ENCODE data around the gene TSBP1. TPM values are rescaled to one million over a fixed set of nuclear protein-coding genes. Genes with fewer than 3 reads are reported as not detected.

Gene TSBP1, protein sequence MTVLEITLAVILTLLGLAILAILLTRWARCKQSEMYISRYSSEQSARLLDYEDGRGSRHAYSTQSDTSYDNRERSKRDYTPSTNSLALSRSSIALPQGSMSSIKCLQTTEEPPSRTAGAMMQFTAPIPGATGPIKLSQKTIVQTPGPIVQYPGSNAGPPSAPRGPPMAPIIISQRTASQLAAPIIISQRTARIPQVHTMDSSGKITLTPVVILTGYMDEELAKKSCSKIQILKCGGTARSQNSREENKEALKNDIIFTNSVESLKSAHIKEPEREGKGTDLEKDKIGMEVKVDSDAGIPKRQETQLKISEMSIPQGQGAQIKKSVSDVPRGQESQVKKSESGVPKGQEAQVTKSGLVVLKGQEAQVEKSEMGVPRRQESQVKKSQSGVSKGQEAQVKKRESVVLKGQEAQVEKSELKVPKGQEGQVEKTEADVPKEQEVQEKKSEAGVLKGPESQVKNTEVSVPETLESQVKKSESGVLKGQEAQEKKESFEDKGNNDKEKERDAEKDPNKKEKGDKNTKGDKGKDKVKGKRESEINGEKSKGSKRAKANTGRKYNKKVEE
- not detected for total RNA-seq

DNA sequence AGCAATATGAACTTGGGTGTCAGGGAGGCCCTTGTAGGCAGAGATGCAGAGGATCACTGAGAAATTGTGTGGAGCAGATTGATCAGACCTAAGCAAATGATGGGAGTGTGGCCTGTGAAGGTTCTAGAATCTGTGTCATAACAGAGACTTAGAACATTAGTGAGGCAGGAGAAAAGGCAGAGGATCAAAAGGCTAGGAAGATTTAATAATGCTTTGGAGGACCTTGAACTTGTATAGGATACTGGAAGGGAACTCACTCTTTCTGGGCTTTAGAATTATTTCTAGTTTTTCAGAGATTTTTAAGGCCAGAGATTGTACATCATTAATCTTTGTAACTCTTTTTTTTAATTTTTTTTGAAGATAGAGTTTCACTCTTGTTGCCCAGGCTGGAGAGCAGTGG lies at the start of gene TSBP1:
TSS of gene TSBP1 (minus strand) at position 101 of the 400 bp plus-strand sequence. CDS start 197 bp downstream, outside the sequence.
- Histone ChIP-seq H3K36me3 (no peaks in the 10 kb centered on the region), H3K4me3 (no peak within 1 kb of the TSS), H3K4me1 (no peaks in the 10 kb centered on the region), H3K27me3 (no peaks in the 10 kb centered on the region), H3K27ac (no peak within 1 kb of the TSS), H3K9me3 (no peaks in the 10 kb centered on the region)
- intact Hi-C loops (cut with DNase I; ENCODE audit: low total_unique reads): no loop called here
- DNase-seq: no peak
- no peak for TF ChIP-seq POLR2A (IDR thresholded peaks at IDR 0.05)
- TF ChIP-seq, protein P1, sequence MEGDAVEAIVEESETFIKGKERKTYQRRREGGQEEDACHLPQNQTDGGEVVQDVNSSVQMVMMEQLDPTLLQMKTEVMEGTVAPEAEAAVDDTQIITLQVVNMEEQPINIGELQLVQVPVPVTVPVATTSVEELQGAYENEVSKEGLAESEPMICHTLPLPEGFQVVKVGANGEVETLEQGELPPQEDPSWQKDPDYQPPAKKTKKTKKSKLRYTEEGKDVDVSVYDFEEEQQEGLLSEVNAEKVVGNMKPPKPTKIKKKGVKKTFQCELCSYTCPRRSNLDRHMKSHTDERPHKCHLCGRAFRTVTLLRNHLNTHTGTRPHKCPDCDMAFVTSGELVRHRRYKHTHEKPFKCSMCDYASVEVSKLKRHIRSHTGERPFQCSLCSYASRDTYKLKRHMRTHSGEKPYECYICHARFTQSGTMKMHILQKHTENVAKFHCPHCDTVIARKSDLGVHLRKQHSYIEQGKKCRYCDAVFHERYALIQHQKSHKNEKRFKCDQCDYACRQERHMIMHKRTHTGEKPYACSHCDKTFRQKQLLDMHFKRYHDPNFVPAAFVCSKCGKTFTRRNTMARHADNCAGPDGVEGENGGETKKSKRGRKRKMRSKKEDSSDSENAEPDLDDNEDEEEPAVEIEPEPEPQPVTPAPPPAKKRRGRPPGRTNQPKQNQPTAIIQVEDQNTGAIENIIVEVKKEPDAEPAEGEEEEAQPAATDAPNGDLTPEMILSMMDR (IDR thresholded peaks at IDR 0.05): no peak

DNA sequence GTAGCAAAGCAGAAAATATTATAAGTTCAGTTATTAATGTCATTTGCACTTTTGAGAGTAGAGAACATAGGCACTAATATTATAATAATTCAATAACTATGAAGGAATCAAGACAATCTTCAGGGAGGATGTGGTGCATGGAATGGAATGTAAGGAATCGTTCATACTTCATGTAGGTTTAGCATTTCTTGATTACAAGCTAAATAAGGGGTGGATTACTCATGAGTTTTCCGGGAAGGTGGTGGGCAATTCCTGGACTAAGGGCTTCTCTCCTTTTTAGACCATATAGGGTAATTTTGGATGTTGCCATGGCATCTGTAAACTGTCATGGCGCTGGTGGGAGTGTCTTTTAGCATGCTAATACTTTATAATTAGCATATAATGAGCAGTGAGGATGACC lies 44.3 kb upstream of the TSBP1 start:
- Histone ChIP-seq H3K4me3 (no peak overlapping the region), H3K9me3 (no peaks in the 10 kb centered on the region), H3K36me3 (no peaks in the 10 kb centered on the region), H3K27me3 (peaks cover 0 to 7% of the 10 kb centered on the region in 2 donors), H3K4me1 (no peaks in the 10 kb centered on the region), H3K27ac (no peak overlapping the region)
- intact Hi-C loops (cut with DNase I; ENCODE audit: low total_unique reads): loop anchor here (10.0 kb wide), 1 partner anchor 379 kb away; no protein-coding TSS in a partner anchor
- no peak for DNase-seq
- TF ChIP-seq, protein P1 (IDR thresholded peaks at IDR 0.05): no peak
- no peak for TF ChIP-seq POLR2A (IDR thresholded peaks at IDR 0.05)

DNA sequence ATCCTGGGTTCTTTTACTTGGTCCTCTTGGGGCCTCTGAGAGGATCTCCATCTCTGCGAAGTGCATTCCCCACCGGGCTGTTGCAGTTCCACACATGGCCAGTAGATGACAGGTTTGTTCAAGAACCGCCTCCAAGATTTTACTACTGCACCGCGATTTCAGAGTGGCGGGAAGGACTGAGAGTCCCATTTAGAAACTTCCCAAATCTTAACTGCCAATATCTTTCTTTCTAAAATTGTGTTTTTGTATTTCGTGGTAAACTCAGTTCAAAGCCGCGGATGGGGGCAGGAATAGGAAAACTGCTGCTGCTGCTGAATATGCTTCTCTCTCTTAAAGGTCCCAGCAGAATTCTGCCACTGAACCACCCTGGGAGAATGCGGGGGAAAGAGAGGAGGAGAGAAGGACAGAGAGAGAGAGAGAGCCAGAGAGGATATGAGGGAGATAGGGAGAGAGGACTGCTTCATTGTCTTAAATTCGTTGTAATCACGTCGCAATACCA lies 43.9 kb upstream of the TSBP1 start:
- intact Hi-C loops (cut with DNase I; ENCODE audit: low total_unique reads): loop anchor here (10.0 kb wide), 1 partner anchor 379 kb away; no protein-coding TSS in a partner anchor
- no peaks in the 10 kb centered on the region for H3K9me3 ChIP-seq
- no peak overlapping the region for H3K27ac ChIP-seq
- no peaks in the 10 kb centered on the region for H3K36me3 ChIP-seq
- H3K4me3 ChIP-seq: no peak overlapping the region
- peak; percentile 65 to 73 for DNase-seq
- TF ChIP-seq POLR2A (IDR thresholded peaks at IDR 0.05): no peak
- TF ChIP-seq, protein P1 (IDR thresholded peaks at IDR 0.05): peak; percentile 90 to 98 (median 96)
- no peaks in the 10 kb centered on the region for H3K4me1 ChIP-seq
- peaks cover 0 to 7% of the 10 kb centered on the region in 2 donors for H3K27me3 ChIP-seq

DNA sequence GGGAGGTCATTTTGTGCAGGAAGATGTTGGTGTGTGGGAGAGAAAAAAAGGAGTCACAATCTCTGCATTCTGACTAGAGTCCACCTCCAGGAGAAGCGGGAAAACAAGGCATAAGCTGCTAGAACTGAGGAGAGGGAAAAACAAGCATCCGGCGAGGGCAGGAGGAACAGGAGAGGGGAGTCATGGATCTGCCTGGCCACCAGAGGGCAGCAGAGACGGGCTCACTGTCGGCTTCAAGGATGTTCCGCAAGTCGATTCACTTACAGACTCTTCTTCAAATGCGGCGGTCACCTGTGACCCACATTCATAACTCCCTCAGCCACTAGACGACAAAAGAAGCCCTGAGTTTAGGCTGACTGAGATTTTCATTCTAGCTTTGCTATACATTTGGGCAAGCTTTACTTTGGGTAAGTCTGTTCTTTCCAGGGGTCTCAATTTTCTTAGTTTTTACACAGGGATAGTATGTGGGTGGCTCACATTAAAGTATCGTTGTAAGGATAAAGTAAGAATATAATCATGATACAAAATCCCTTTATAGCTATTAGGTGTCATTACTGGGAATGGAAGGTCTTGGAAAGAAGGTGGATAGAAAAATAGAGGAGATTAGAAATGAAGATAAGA lies 41.8 kb upstream of the TSBP1 start:
- no peak for TF ChIP-seq POLR2A (IDR thresholded peaks at IDR 0.05)
- TF ChIP-seq, protein P1 (IDR thresholded peaks at IDR 0.05): peak; percentile 82 to 86 (median 86)
- Histone ChIP-seq H3K9me3 (no peaks in the 10 kb centered on the region), H3K36me3 (no peaks in the 10 kb centered on the region), H3K27me3 (peaks cover 0 to 5% of the 10 kb centered on the region in 2 donors), H3K27ac (no peak overlapping the region), H3K4me1 (no peaks in the 10 kb centered on the region), H3K4me3 (no peak overlapping the region)
- intact Hi-C loops (cut with DNase I; ENCODE audit: low total_unique reads): loop anchor here (10.0 kb wide), 1 partner anchor 381 kb away; no protein-coding TSS in a partner anchor
- peak; percentile 64 to 70 for DNase-seq
